Stimulated activated CD4-positive, alpha-beta T cell treated with anti-CD3 and anti-CD28 coated beads, Interleukin-12 subunit alpha, Interleukin-12 subunit beta, amount 100 ng/mL, for 48 hours (primary cell): Measurements from ENCODE around the gene USP37.

Experiments used
- DNase-seq, 3 donors: peaks; one replicate each; pipeline ENCODE4 v3.0.0-alpha.2; 2020; ENCODE audit warnings: low read depth in 2 of 3, low spot score in 1 of 3

The USP37 gene

GRCh38 chr2:218568190-218569037 is at the start of gene USP37, which contains the start of gene CNOT9:
Gene USP37, minus strand, starts transcription at chr2:218568351. Its CDS starts 9,698 bp downstream, at chr2:218558653.
Gene CNOT9, plus strand, starts transcription at chr2:218568839. Its CDS starts 116 bp downstream, at chr2:218568955.
- peak; percentile 100 for DNase-seq

- DNase-seq, result no peak
Measured at GRCh38 chr2:218615868-218616315, 47.7 kb upstream of the USP37 start.

GRCh38 chr2:218607436-218608115 is 39.4 kb upstream of the USP37 start, which contains the start of gene PLCD4:
Gene PLCD4, plus strand, starts transcription at chr2:218607899. Its CDS starts 7,841 bp downstream, at chr2:218615740.
- DNase-seq, result no peak

- no peak for DNase-seq
Measured at GRCh38 chr2:218605432-218605831, 37.3 kb upstream of the USP37 start.

GRCh38 chr2:218585541-218585940 is 17.4 kb upstream of the USP37 start:
- DNase-seq, result no peak

- no peak for DNase-seq
Measured at GRCh38 chr2:218583983-218584850, 16.1 kb upstream of the USP37 start.

- DNase-seq, result no peak
Measured at GRCh38 chr2:218582076-218582475, 13.9 kb upstream of the USP37 start.

- DNase-seq, result no peak
Measured at GRCh38 chr2:218578272-218578877, 10.2 kb upstream of the USP37 start.

- DNase-seq, result no peak
Measured at GRCh38 chr2:218577482-218578220, 9.5 kb upstream of the USP37 start.

- no peak for DNase-seq
Measured at GRCh38 chr2:218576854-218577253, 8.7 kb upstream of the USP37 start.

GRCh38 chr2:218570850-218571249 is 2.7 kb upstream of the USP37 start:
- DNase-seq, result no peak

GRCh38 chr2:218569661-218570500 is 1.7 kb upstream of the USP37 start:
- no peak for DNase-seq

GRCh38 chr2:218569038-218569431 is 884 bp upstream of the USP37 start:
- peak; percentile 26 to 62 (median 43) for DNase-seq

GRCh38 chr2:218567797-218568189 is 358 bp downstream of the USP37 start:
- no peak for DNase-seq

GRCh38 chr2:218566296-218566695 is 1.9 kb downstream of the USP37 start:
- DNase-seq, result no peak

- DNase-seq, result no peak
Measured at GRCh38 chr2:218564056-218564455, 4.1 kb downstream of the USP37 start.

- no peak for DNase-seq
Measured at GRCh38 chr2:218558986-218559385, 9.2 kb downstream of the USP37 start.

GRCh38 chr2:218557941-218558340 is 10.2 kb downstream of the USP37 start:
- DNase-seq, result no peak

GRCh38 chr2:218555527-218555926 is 12.6 kb downstream of the USP37 start:
- no peak for DNase-seq
